GM12891 (cell line): Measurements from ENCODE around the gene SREBF2.

ENCODE experiments used
- POLR2A ChIP-seq: IDR thresholded peaks from 2 replicates; pipeline ENCODE4 v1.6.1; 2011; ENCODE audit warnings: low read depth, low read length, control low read depth
- POLR2AphosphoS5 ChIP-seq: IDR thresholded peaks from 2 replicates; pipeline ENCODE4 v1.6.1; 2011; ENCODE audit warnings: low read depth, low read length, control low read depth
- POU2F2 ChIP-seq: IDR thresholded peaks from 2 replicates; pipeline ENCODE4 v1.6.1; 2011; ENCODE audit warnings: low read depth, mild to moderate bottlenecking, control low read depth, low read length, moderate library complexity
- SPI1 ChIP-seq: IDR thresholded peaks from 2 replicates; pipeline ENCODE4 v1.6.1; 2011; ENCODE audit warnings: low read depth, low read length, control low read depth
- TAF1 ChIP-seq: IDR thresholded peaks from 2 replicates; pipeline ENCODE4 v1.6.1; 2011; ENCODE audit warnings: low read depth, low read length, control low read depth

DNA sequence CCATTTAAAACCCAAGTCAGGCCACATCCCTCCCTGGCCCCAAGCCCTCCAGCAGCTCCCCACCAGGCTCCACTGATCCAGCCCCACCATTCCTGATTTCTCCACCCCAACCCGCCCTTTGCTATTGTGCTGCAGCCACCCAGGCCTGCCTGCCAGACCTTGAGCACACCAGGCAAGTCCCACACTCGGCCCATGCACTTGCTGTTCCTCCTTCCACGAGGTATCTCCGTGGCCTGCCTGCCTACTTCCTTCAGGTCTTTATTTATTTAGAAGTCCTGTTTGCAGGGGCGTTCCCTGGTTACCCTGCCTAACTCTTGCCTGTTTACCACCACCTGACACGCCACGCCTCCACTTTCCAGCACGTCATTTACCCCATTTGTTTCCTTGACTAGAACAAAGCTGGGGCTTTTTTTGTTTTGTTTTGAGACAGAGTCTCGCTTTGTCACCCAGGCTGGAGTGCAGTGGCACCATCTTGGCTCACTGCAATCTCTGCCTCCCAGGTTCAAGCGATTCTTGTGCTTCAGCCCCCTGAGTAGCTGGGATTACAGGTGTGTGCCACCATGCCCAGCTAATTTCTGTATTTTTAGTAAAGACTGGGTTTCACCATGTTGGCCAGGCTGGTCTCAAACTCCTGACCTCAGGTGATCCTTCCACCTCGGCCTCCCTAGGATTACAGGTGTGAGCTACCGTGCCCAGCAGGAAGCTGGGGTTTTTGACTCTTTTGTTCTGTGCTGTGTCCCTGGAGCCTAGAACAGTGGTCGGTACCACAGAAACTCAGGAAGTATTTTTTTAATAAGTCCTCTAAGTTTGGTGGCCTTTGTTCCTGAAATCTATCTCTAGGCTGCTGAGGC lies 107.3 kb downstream of the SREBF2 start:
- peak; percentile 91 for TF ChIP-seq POLR2A
- peak; percentile 48; the same call in 1 of the 2 replicates for TF ChIP-seq TAF1
- peak; percentile 86; the same call in 1 of the 2 replicates for TF ChIP-seq POLR2AphosphoS5
- peak; percentile 62 for TF ChIP-seq SPI1
- TF ChIP-seq POU2F2, result peak; percentile 19; the same call in 1 of the 2 replicates
